ENCODE results near the gene BAZ2B. TPM values are rescaled to one million over a fixed set of nuclear protein-coding genes. Genes with fewer than 3 reads are reported as not detected.

The BAZ2B gene
- total RNA-seq, 1 experiment from 2014 or later, result 34.9 TPM

GRCh38 chr2:159375241-159375640 is 241.1 kb downstream of the BAZ2B start:
- Histone ChIP-seq H3K79me2 (ENCODE audit: low read depth) (no peaks in the 10 kb centered on the region), H3K27ac (no peak overlapping the region), H3K27me3 (ENCODE audit: insufficient read depth, low read depth) (no peaks in the 10 kb centered on the region), H3K36me3 (ENCODE audit: low read depth) (no peaks in the 10 kb centered on the region), H3K4me3 (no peak overlapping the region), H3K4me2 (no peak overlapping the region), H3F3A (ENCODE audit: insufficient read depth, low read depth) (no peaks in the 10 kb centered on the region), H3K9me3 (ENCODE audit: insufficient read depth, low read depth) (no peaks in the 10 kb centered on the region), H3K9me2 (ENCODE audit: insufficient read depth) (no peaks in the 10 kb centered on the region), H2AFZ (no peak overlapping the region), H3K4me1 (replicated peaks; ENCODE audit: insufficient read depth) (no peaks in the 10 kb centered on the region), H4K20me1 (ENCODE audit: insufficient read depth) (no peaks in the 10 kb centered on the region)
- BruUV-seq (replicated peaks), result no TSS peak
- ChIA-PET CTCF (no interaction called here), POLR2A (ENCODE audit: unreplicated experiment) (interaction anchor here (0.7 kb wide), 1 partner anchor 337 kb away, joined by 4 read pairs; the partner anchor contains the start of gene MARCHF7)
- DNase-seq, result no peak
- intact Hi-C loops (cut with micrococcal nuclease; ENCODE audit: unreplicated experiment), result no loop called here
- TF ChIP-seq EZH2 (IDR thresholded peaks at IDR 0.05; ENCODE audit: low read depth), result no peak
- TF ChIP-seq CTCF (conservative IDR thresholded peaks at IDR 0.05), result no peak

- Histone ChIP-seq H3K4me2 (no peak overlapping the region), H3K27ac (no peak overlapping the region), H3K9me2 (ENCODE audit: insufficient read depth) (no peaks in the 10 kb centered on the region), H3F3A (ENCODE audit: insufficient read depth, low read depth) (no peaks in the 10 kb centered on the region), H3K9me3 (ENCODE audit: insufficient read depth, low read depth) (no peaks in the 10 kb centered on the region), H3K4me3 (no peak overlapping the region), H2AFZ (no peak overlapping the region), H4K20me1 (ENCODE audit: insufficient read depth) (no peaks in the 10 kb centered on the region), H3K36me3 (ENCODE audit: low read depth) (no peaks in the 10 kb centered on the region), H3K4me1 (replicated peaks; ENCODE audit: insufficient read depth) (no peaks in the 10 kb centered on the region), H3K27me3 (ENCODE audit: insufficient read depth, low read depth) (no peaks in the 10 kb centered on the region), H3K79me2 (ENCODE audit: low read depth) (no peaks in the 10 kb centered on the region)
- DNase-seq, result no peak
- intact Hi-C loops (cut with micrococcal nuclease; ENCODE audit: unreplicated experiment), result no loop called here
- no peak for TF ChIP-seq CTCF (conservative IDR thresholded peaks at IDR 0.05)
- TF ChIP-seq EZH2 (IDR thresholded peaks at IDR 0.05; ENCODE audit: low read depth), result no peak
- ChIA-PET POLR2A (ENCODE audit: unreplicated experiment) (interaction anchor here (0.7 kb wide), 1 partner anchor 387 kb away, joined by 8 read pairs; no protein-coding TSS in a partner anchor), CTCF (no interaction called here)
- BruUV-seq (replicated peaks), result no TSS peak
These were observed 244.8 kb downstream of the BAZ2B start for GRCh38 chr2:159371506-159371905.

GRCh38 chr2:159366538-159366937 is 249.8 kb downstream of the BAZ2B start:
- Histone ChIP-seq H3K9me2 (ENCODE audit: insufficient read depth) (no peaks in the 10 kb centered on the region), H3K27ac (no peak overlapping the region), H3K36me3 (ENCODE audit: low read depth) (no peaks in the 10 kb centered on the region), H3K4me1 (replicated peaks; ENCODE audit: insufficient read depth) (no peaks in the 10 kb centered on the region), H3K27me3 (ENCODE audit: insufficient read depth, low read depth) (no peaks in the 10 kb centered on the region), H3K9me3 (ENCODE audit: insufficient read depth, low read depth) (no peaks in the 10 kb centered on the region), H2AFZ (no peak overlapping the region), H3K4me3 (no peak overlapping the region), H3F3A (ENCODE audit: insufficient read depth, low read depth) (no peaks in the 10 kb centered on the region), H3K4me2 (no peak overlapping the region), H3K79me2 (ENCODE audit: low read depth) (no peaks in the 10 kb centered on the region), H4K20me1 (ENCODE audit: insufficient read depth) (no peaks in the 10 kb centered on the region)
- intact Hi-C loops (cut with micrococcal nuclease; ENCODE audit: unreplicated experiment), result no loop called here
- DNase-seq, result no peak
- BruUV-seq (replicated peaks), result no TSS peak
- ChIA-PET CTCF (no interaction called here), POLR2A (ENCODE audit: unreplicated experiment) (no interaction called here)
- TF ChIP-seq CTCF (conservative IDR thresholded peaks at IDR 0.05) (no peak), EZH2 (IDR thresholded peaks at IDR 0.05; ENCODE audit: low read depth) (no peak)

Measured in PC-9 (cell line).